Smooth muscle cell (in vitro differentiated cells): ENCODE measurements around the gene TRPC4AP. TPM values are rescaled to one million over a fixed set of nuclear protein-coding genes. Genes with fewer than 3 reads are reported as not detected.

Experiments
- DNase-seq: peaks from one replicate; lab custom pipeline; 2025; ENCODE audit not compliant: unreplicated experiment; lab: John Stamatoyannopoulos, UW
- H2AFZ ChIP-seq: fragments of 200-600 bp; sonication (generic); 2 replicates; pipeline ENCODE4 v1.6.0; 2016; ENCODE audit warnings: antibody characterized with exemption, low read depth, mild to moderate bottlenecking
- H3F3A ChIP-seq: fragments of 200-600 bp; sonication (generic); 2 replicates; pipeline ENCODE4 v1.6.0; 2017; ENCODE audit warnings: antibody characterized with exemption, low read depth
- H3K27ac ChIP-seq: fragments of 200-600 bp; sonication (generic); 2 replicates; pipeline ENCODE4 v1.5.1; 2016; ENCODE audit warnings: low read depth, mild to moderate bottlenecking
- H3K27me3 ChIP-seq: fragments of 200-600 bp; sonication (generic); 2 replicates; pipeline ENCODE4 v1.6.1; 2016; ENCODE audit warnings: low read depth, mild to moderate bottlenecking
- H3K36me3 ChIP-seq: fragments of 200-600 bp; sonication (generic); 2 replicates; pipeline ENCODE4 v1.5.1; 2016; ENCODE audit warnings: low read depth
- H3K4me1 ChIP-seq: fragments of 200-600 bp; sonication (generic); 2 replicates; pipeline ENCODE4 v1.5.1; 2016; ENCODE audit warnings: low read depth
- H3K4me2 ChIP-seq: fragments of 200-600 bp; sonication (generic); 2 replicates; pipeline ENCODE4 v1.6.0; 2016; ENCODE audit warnings: mild to moderate bottlenecking
- H3K4me3 ChIP-seq: fragments of 200-600 bp; sonication (generic); 2 replicates; pipeline ENCODE4 v1.5.1; 2016; ENCODE audit warnings: mild to moderate bottlenecking
- H3K79me2 ChIP-seq: fragments of 200-600 bp; sonication (generic); 2 replicates; pipeline ENCODE4 v1.6.0; 2016; ENCODE audit warnings: low read depth, mild to moderate bottlenecking
- H3K9ac ChIP-seq: fragments of 200-600 bp; sonication (generic); 2 replicates; pipeline ENCODE4 v1.6.0; 2016; ENCODE audit warnings: low read depth
- H3K9me3 ChIP-seq: fragments of 200-600 bp; sonication (generic); replicated peaks from 2 replicates; pipeline ENCODE4 v1.5.1; 2016; ENCODE audit warnings: low read depth
- H4K20me1 ChIP-seq: fragments of 200-600 bp; sonication (generic); 2 replicates; pipeline ENCODE4 v1.6.0; 2016; ENCODE audit warnings: low read depth
- WGBS: methylation state at CpG from one replicate; pipeline ENCODE4 v1.1.7; 2016; ENCODE audit warnings: low lambda C conversion rate; 5-methylcytosine and 5-hydroxymethylcytosine counted together
- polyA plus RNA-seq: library from polyadenylated mRNA; unstranded; fragments of >200 nt; fragmentation: Nextera tagmentation; extraction: Ambion mirVana; gene quantifications from 2 replicates; pipeline ENCODE4 v1.2.1, GENCODE V29; 2016
- total RNA-seq: library from RNA; depleted of rRNA; stranded (reverse); fragments of >200 nt; gene quantifications from 2 replicates; pipeline ENCODE4 v1.2.3, GENCODE V29; 2014
- TF ChIP-seq, protein P1 (sequence below): fragments of 200-600 bp; sonication (generic); IDR thresholded peaks from 2 replicates; pipeline ENCODE4 v1.5.1; 2017; ENCODE audit warnings: borderline replicate concordance, mild to moderate bottlenecking, antibody characterized with exemption; ENCODE audit not compliant: insufficient read depth, poor library complexity, severe bottlenecking

Gene TRPC4AP
- total and polyA plus RNA-seq, 2 experiments from 2014 or later, result 77.3 to 95.4 TPM

GRCh38 chr20:35014537-35014936, 78.1 kb downstream of the TRPC4AP start:
- Histone ChIP-seq H4K20me1 (peaks cover 94% of the 10 kb centered on the region), H3K27me3 (no peaks in the 10 kb centered on the region), H3K9ac (no peak overlapping the region), H3K4me3 (no peak overlapping the region), H3K4me1 (no peaks in the 10 kb centered on the region), H3F3A (peaks cover 11% of the 10 kb centered on the region), H3K4me2 (no peak overlapping the region), H3K27ac (no peak overlapping the region), H3K9me3 (no peaks in the 10 kb centered on the region), H2AFZ (no peak overlapping the region), H3K79me2 (no peaks in the 10 kb centered on the region), H3K36me3 (peaks cover 14% of the 10 kb centered on the region)
- WGBS, result 96% methylated on average over 5 of the region's 5 CpGs
- no peak for DNase-seq
- TF ChIP-seq, protein P1, sequence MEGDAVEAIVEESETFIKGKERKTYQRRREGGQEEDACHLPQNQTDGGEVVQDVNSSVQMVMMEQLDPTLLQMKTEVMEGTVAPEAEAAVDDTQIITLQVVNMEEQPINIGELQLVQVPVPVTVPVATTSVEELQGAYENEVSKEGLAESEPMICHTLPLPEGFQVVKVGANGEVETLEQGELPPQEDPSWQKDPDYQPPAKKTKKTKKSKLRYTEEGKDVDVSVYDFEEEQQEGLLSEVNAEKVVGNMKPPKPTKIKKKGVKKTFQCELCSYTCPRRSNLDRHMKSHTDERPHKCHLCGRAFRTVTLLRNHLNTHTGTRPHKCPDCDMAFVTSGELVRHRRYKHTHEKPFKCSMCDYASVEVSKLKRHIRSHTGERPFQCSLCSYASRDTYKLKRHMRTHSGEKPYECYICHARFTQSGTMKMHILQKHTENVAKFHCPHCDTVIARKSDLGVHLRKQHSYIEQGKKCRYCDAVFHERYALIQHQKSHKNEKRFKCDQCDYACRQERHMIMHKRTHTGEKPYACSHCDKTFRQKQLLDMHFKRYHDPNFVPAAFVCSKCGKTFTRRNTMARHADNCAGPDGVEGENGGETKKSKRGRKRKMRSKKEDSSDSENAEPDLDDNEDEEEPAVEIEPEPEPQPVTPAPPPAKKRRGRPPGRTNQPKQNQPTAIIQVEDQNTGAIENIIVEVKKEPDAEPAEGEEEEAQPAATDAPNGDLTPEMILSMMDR, result no peak

- Histone ChIP-seq H3K9ac (no peak overlapping the region), H3K4me2 (no peak overlapping the region), H3K79me2 (no peaks in the 10 kb centered on the region), H3F3A (peaks cover 2% of the 10 kb centered on the region), H3K36me3 (peaks cover 16% of the 10 kb centered on the region), H3K9me3 (no peaks in the 10 kb centered on the region), H3K4me3 (no peak overlapping the region), H2AFZ (no peak overlapping the region), H3K27ac (no peak overlapping the region), H3K27me3 (no peaks in the 10 kb centered on the region), H3K4me1 (no peaks in the 10 kb centered on the region), H4K20me1 (peaks cover 86% of the 10 kb centered on the region)
- WGBS, result 94% methylated on average over 13 of the region's 13 CpGs
- TF ChIP-seq, protein P1, result no peak
- DNase-seq, result no peak
Measured at GRCh38 chr20:35013421-35014411, 78.9 kb downstream of the TRPC4AP start.

DNA sequence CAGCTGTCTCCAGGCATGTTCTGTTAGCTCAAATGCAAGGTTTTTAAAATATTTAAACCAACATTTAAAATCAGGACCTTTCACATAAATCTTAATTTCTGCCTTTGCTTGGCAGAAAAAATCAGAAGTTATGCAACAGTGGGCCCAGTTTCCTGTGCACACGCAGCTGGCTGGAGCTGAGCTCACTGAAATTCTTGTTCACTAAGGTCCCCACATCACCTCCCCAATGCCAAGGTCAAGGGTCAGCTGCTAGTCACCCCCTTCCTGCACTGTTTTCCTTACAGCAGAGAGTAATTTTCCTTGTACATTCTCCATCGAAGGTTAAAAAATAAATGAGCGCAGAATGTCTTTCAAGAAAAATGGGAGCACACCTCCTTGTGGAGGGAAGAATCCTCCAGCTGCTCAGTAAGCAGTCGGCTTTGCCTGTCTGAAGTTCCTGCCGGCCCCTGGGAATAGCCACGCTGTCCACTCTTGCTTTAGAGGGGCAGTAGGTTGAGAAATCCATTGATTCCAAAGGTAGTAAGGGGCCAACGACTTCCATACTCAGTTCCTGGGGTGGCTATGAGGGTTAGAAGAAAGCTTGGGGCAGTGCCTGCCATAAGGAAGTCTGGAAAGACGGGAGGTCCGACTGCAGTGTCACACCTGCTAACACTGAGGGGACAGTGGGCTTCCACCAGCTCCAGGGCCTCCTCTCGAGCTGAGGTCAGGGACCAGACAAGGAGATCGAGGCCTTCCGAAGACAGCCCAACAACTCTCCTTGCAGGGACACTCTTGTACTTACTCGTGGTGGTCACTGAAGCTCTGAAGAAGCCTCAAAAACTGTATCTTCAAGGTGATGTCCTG, 80.2 kb downstream of the TRPC4AP start:
- no peak for DNase-seq
- H4K20me1 ChIP-seq, result peaks cover 73% of the 10 kb centered on the region
- H3K79me2 ChIP-seq, result no peaks in the 10 kb centered on the region
- no peak overlapping the region for H2AFZ ChIP-seq
- peaks cover 16% of the 10 kb centered on the region for H3K36me3 ChIP-seq
- TF ChIP-seq, protein P1, result no peak
- H3K27ac ChIP-seq, result no peak overlapping the region
- no peaks in the 10 kb centered on the region for H3F3A ChIP-seq
- H3K27me3 ChIP-seq, result no peaks in the 10 kb centered on the region
- 96% methylated on average over 13 of the region's 13 CpGs for WGBS
- H3K9me3 ChIP-seq, result no peaks in the 10 kb centered on the region
- H3K4me2 ChIP-seq, result no peak overlapping the region
- no peak overlapping the region for H3K9ac ChIP-seq
- H3K4me1 ChIP-seq, result no peaks in the 10 kb centered on the region
- H3K4me3 ChIP-seq, result no peak overlapping the region
